ENCODE results near the gene GSTM2. TPM values are rescaled to one million over a fixed set of nuclear protein-coding genes. Genes with fewer than 3 reads are reported as not detected.

GSTM2 gene
- total RNA-seq, 1 experiment from 2014 or later = 0.84 TPM

GRCh38 chr1:109718495-109718894 is 50.6 kb downstream of the GSTM2 start:
- H3K27me3 ChIP-seq (replicated peaks; ENCODE audit: control insufficient read depth, insufficient read depth, low read length) = no peaks in the 10 kb centered on the region
- no peak overlapping the region for H3K4me3 ChIP-seq (ENCODE audit: low read depth, low read length)
- Mint-ChIP-seq H3K36me3 (ENCODE audit: insufficient read depth, unreplicated experiment) (no peaks in the 10 kb centered on the region), H3K27me3 (ENCODE audit: insufficient read depth, unreplicated experiment) (no peaks in the 10 kb centered on the region), H3K4me3 (ENCODE audit: unreplicated experiment) (no peak overlapping the region), H3K9me3 (ENCODE audit: unreplicated experiment) (no peaks in the 10 kb centered on the region), H3K27ac (ENCODE audit: unreplicated experiment) (no peak overlapping the region), H3K4me1 (ENCODE audit: low read depth, unreplicated experiment) (peaks cover 7% of the 10 kb centered on the region)
- intact Hi-C loops (cut with micrococcal nuclease; ENCODE audit: unreplicated experiment) = loop anchor here (1.0 to 2.0 kb wide), 2 partner anchors 22 to 55 kb away; partner anchors contain the start of gene GSTM3
- ChIA-PET POLR2A (no interaction called here), CTCF (interaction anchor here (0.6 to 1.0 kb wide), 15 partner anchors 13 to 266 kb away, joined by 3 to 26 read pairs (median 4); partner anchors contain the start of genes AHCYL1 and GNAI3)
- DNase-seq = peak; percentile 40 to 52
- no peaks in the 10 kb centered on the region for H3K36me3 ChIP-seq (ENCODE audit: control insufficient read depth, insufficient read depth, low read length)
- H3K9me3 ChIP-seq = no peaks in the 10 kb centered on the region
- no TSS peak for BruUV-seq (replicated peaks)
- TF ChIP-seq CTCF (IDR thresholded peaks at IDR 0.05; ENCODE audit: insufficient read depth in 1 of 2, low read depth in 1 of 2, low read length in 1 of 2, severe bottlenecking in 1 of 2, unreplicated experiment in 1 of 2) = peak in 1 of 2 experiments; percentile 36
- H3K4me1 ChIP-seq = peaks cover 9% of the 10 kb centered on the region

- CTCF ChIA-PET = no interaction called here
- H3K36me3 ChIP-seq (ENCODE audit: control insufficient read depth, insufficient read depth, low read length) = no peaks in the 10 kb centered on the region
- no TSS peak for BruUV-seq (replicated peaks)
- H3K27ac Mint-ChIP-seq (ENCODE audit: unreplicated experiment) = no peak overlapping the region
- POLR2A ChIA-PET = no interaction called here
- no peaks in the 10 kb centered on the region for H3K27me3 ChIP-seq (replicated peaks; ENCODE audit: control insufficient read depth, insufficient read depth, low read length)
- H3K4me3 Mint-ChIP-seq (ENCODE audit: unreplicated experiment) = no peak overlapping the region
- no peaks in the 10 kb centered on the region for H3K36me3 Mint-ChIP-seq (ENCODE audit: insufficient read depth, unreplicated experiment)
- H3K27me3 Mint-ChIP-seq (ENCODE audit: insufficient read depth, unreplicated experiment) = no peaks in the 10 kb centered on the region
- no peak for DNase-seq
- H3K4me3 ChIP-seq (ENCODE audit: low read depth, low read length) = no peak overlapping the region
- H3K9me3 ChIP-seq = no peaks in the 10 kb centered on the region
- no peaks in the 10 kb centered on the region for H3K9me3 Mint-ChIP-seq (ENCODE audit: unreplicated experiment)
- no peak for TF ChIP-seq CTCF (IDR thresholded peaks at IDR 0.05; ENCODE audit: insufficient read depth in 1 of 2, low read depth in 1 of 2, low read length in 1 of 2, severe bottlenecking in 1 of 2, unreplicated experiment in 1 of 2)
- intact Hi-C loops (cut with micrococcal nuclease; ENCODE audit: unreplicated experiment) = loop anchor here (2.0 kb wide), 1 partner anchor 21 kb away; the partner anchor contains the start of gene GSTM3
- H3K4me1 Mint-ChIP-seq (ENCODE audit: low read depth, unreplicated experiment) = peaks cover 7% of the 10 kb centered on the region
- H3K4me1 ChIP-seq = peaks cover 9% of the 10 kb centered on the region
These were observed 51.5 kb downstream of the GSTM2 start for GRCh38 chr1:109719337-109719837.

- H3K36me3 Mint-ChIP-seq (ENCODE audit: insufficient read depth, unreplicated experiment) = no peaks in the 10 kb centered on the region
- no TSS peak for BruUV-seq (replicated peaks)
- H3K36me3 ChIP-seq (ENCODE audit: control insufficient read depth, insufficient read depth, low read length) = no peaks in the 10 kb centered on the region
- no peak overlapping the region for H3K27ac Mint-ChIP-seq (ENCODE audit: unreplicated experiment)
- intact Hi-C loops (cut with micrococcal nuclease; ENCODE audit: unreplicated experiment) = no loop called here
- H3K9me3 ChIP-seq = no peaks in the 10 kb centered on the region
- peaks cover 9% of the 10 kb centered on the region for H3K4me1 ChIP-seq
- peaks cover 7% of the 10 kb centered on the region for H3K4me1 Mint-ChIP-seq (ENCODE audit: low read depth, unreplicated experiment)
- H3K4me3 ChIP-seq (ENCODE audit: low read depth, low read length) = no peak overlapping the region
- TF ChIP-seq CTCF (IDR thresholded peaks at IDR 0.05; ENCODE audit: insufficient read depth in 1 of 2, low read depth in 1 of 2, low read length in 1 of 2, severe bottlenecking in 1 of 2, unreplicated experiment in 1 of 2) = no peak
- H3K9me3 Mint-ChIP-seq (ENCODE audit: unreplicated experiment) = peaks cover 8% of the 10 kb centered on the region
- H3K27me3 ChIP-seq (replicated peaks; ENCODE audit: control insufficient read depth, insufficient read depth, low read length) = no peaks in the 10 kb centered on the region
- POLR2A ChIA-PET = no interaction called here
- no peak overlapping the region for H3K4me3 Mint-ChIP-seq (ENCODE audit: unreplicated experiment)
- DNase-seq = no peak
- CTCF ChIA-PET = no interaction called here
- H3K27me3 Mint-ChIP-seq (ENCODE audit: insufficient read depth, unreplicated experiment) = no peaks in the 10 kb centered on the region
These were observed 53.2 kb downstream of the GSTM2 start for GRCh38 chr1:109721042-109721441.
